Naive thymus-derived CD8-positive, alpha-beta T cell (primary cell): ENCODE results near the gene RNF213. TPM values are rescaled to one million over a fixed set of nuclear protein-coding genes. Genes with fewer than 3 reads are reported as not detected.
A peak's percentile ranks its signal among the peaks of the same experiment; 100 is the strongest.
"Not testable (repeated sequence)": the region's sequence is repeated elsewhere in the genome, so short reads cannot be mapped to it uniquely, and the experiment has no call there.

Experiments used
- ATAC-seq, 2 donors: fragments of 150-1000 bp; cut with Tn5 transposase in 1 of 2; sonication (Bioruptor Pico), chemical (Tn5 transposase) in 1 of 2; 1 replicate in 1 of 2; 2 replicates in 1 of 2; pipeline ENCODE4 v1.10.0; 2021; ENCODE audit warnings: mild to moderate bottlenecking in 2 of 2, moderate library complexity in 2 of 2
- POLR2A ChIA-PET: fragments of 350-600 bp; sonication (Branson Sonifier 250); formaldehyde crosslinking; loops from one replicate; lab custom pipeline; 2021; ENCODE audit warnings: antibody characterized with exemption; lab: Charles Lee
- DNase-seq, 10 donors: peaks; one replicate each; pipeline versions ENCODE4 v3.0.0 to v3.0.0-alpha.2; 2020 to 2022
- H3K27ac Mint-ChIP-seq, 10 donors: one replicate each; pipeline ENCODE4 v1.8.0; 2020 to 2022; ENCODE audit warnings: mild to moderate bottlenecking in 10 of 10, mixed read lengths in 10 of 10, moderate library complexity in 4 of 10, inconsistent platforms in 1 of 10
- H3K27me3 Mint-ChIP-seq, 5 donors: one replicate each; pipeline ENCODE4 v1.8.0; 2021 to 2022; ENCODE audit warnings: mixed read lengths in 5 of 5
- H3K36me3 Mint-ChIP-seq, 3 donors: one replicate each; pipeline ENCODE4 v1.8.0; 2020 to 2022; ENCODE audit warnings: mixed read lengths in 3 of 3, mild to moderate bottlenecking in 2 of 3, inconsistent platforms in 1 of 3
- H3K4me1 Mint-ChIP-seq, 4 donors: one replicate each; pipeline ENCODE4 v1.8.0; 2021 to 2022; ENCODE audit warnings: mixed read lengths in 4 of 4
- H3K4me3 Mint-ChIP-seq, 10 donors: one replicate each; pipeline ENCODE4 v1.8.0; 2020 to 2022; ENCODE audit warnings: mild to moderate bottlenecking in 10 of 10, mixed read lengths in 10 of 10, moderate library complexity in 6 of 10, inconsistent platforms in 1 of 10
- H3K9me3 Mint-ChIP-seq, 9 donors: one replicate each; pipeline ENCODE4 v1.8.0; 2020 to 2022; ENCODE audit warnings: mixed read lengths in 9 of 9, mild to moderate bottlenecking in 3 of 9, inconsistent platforms in 1 of 9, moderate library complexity in 1 of 9
- polyA plus RNA-seq, 3 donors: library from polyadenylated mRNA; unstranded; fragments of 300-500 nt; fragmentation: Illumina TruSeq; gene quantifications; one replicate each; pipeline ENCODE4 v1.2.3, GENCODE V29; 2021
- total RNA-seq, 8 experiments: library from RNA in 2 of 8; stranded (reverse) in 2 of 8; gene quantifications; one replicate each; pipeline ENCODE4 v1.2.3 and lab custom pipeline; 2021 to 2026

Gene RNF213
- total and polyA plus RNA-seq, 5 experiments from 2014 or later, result 27.1 to 328 (median 52.2) TPM

DNA sequence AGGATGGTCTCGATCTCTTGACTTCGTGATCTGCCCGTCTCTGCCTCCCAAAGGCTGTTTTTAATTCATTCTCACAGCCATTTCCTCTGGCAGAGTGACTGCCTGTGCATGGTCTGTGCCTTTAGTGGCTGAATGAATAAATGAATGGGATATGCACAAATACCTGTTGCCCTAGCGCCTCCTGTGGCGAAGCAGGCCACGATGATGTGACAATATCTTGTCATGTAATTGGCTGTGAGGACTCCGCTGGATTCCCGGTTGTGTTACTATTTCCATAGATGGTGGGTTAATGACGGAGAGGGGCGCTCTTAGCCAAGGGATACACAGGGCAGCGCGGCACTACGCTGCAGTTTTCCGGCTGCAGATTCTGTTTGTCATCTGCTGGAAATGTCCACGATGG, 127.5 kb downstream of the RNF213 start:
- ATAC-seq (no peak), DNase-seq (no peak)
- POLR2A ChIA-PET, result no interaction called here
- Mint-ChIP-seq H3K4me1 (peaks cover 0 to 7% (median 2%) of the 10 kb centered on the region in 4 donors), H3K27me3 (no peaks in the 10 kb centered on the region), H3K9me3 (no peaks in the 10 kb centered on the region), H3K4me3 (no peak overlapping the region), H3K27ac (peak overlapping the region in 2 of 10 donors; percentile 11 to 40), H3K36me3 (peaks cover 0 to 100% (median 42%) of the 10 kb centered on the region in 3 donors)

DNA sequence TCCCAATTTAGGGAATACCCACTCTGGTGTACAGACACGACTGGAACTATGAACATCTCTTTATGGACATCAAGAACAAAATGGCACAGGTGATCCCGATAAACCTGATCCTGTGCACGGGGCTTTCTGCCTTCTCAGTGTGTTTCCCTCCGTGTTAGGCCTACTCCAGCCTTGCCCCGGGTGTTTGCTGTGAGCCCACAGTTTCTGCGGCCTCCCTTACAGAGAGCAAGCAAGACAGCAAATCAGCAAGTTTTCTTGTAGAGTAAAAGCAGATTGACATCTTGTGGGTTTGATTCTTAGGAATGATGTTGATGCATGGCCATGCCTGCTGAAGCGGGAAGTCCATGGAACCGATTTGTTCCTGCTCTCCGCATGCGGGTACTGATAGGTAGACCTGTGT, 127.9 kb downstream of the RNF213 start:
- no peak for ATAC-seq
- Mint-ChIP-seq H3K27me3 (no peaks in the 10 kb centered on the region), H3K9me3 (no peaks in the 10 kb centered on the region), H3K4me3 (no peak overlapping the region), H3K36me3 (peaks cover 0 to 100% (median 39%) of the 10 kb centered on the region in 3 donors), H3K27ac (peak overlapping the region in 1 of 10 donors; percentile 24), H3K4me1 (peaks cover 0 to 7% (median 2%) of the 10 kb centered on the region in 4 donors)
- POLR2A ChIA-PET, result no interaction called here
- no peak for DNase-seq

DNA sequence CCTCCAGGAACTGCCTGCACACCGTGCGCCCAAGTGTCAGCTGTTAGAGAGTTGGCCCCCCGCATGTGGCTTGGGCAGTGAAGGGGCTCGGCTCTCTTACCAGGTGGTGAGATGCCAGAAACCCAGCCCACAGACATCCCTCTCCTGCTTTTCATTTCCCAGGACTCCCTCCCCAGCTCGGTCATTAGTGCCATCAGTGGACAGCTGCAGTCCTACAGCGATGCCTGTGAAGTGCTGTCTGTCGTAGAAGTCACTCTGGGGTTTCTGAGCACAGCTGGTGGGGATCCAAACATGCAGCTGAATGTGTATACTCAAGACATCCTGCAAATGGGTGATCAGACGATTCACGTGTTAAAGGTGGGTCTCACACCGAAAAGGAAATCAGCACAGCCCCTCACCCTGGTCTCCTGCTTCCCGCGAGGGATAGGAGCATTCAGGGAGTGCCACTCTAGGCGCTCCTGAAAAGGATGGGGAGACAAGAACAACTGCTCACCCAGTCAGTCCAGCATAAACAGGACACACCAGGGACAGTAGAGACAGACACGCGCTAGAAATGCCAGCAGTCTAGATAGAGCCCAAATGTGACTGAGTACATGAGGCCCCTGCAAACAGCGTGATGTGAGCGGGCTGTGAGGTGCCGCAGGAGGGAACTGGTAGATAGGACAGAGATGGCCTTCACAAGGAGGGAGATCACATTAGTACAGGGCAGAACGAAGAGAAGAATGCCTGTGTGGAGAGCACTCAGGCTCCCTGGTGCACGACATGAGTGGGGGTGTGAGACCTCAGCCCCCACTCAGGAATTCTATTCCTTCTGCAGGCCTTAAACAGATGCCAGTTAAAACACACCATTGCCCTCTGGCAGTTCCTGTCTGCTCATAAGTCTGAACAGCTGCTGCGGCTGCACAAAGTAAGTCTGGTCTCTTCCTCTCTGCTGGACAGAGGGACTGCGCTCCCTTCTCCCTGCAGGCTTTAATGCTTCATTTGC, 128.7 kb downstream of the RNF213 start:
- Mint-ChIP-seq H3K4me1 (peaks cover 0 to 1% (median 0%) of the 10 kb centered on the region in 4 donors), H3K27me3 (no peaks in the 10 kb centered on the region), H3K9me3 (no peaks in the 10 kb centered on the region), H3K4me3 (peak overlapping the region in 1 of 10 donors; percentile 32), H3K27ac (peak overlapping the region in 4 of 10 donors; percentile 29 to 50 (median 43)), H3K36me3 (peaks cover 0 to 100% (median 38%) of the 10 kb centered on the region in 3 donors)
- DNase-seq, result no peak
- POLR2A ChIA-PET, result no interaction called here
- no peak for ATAC-seq

DNA sequence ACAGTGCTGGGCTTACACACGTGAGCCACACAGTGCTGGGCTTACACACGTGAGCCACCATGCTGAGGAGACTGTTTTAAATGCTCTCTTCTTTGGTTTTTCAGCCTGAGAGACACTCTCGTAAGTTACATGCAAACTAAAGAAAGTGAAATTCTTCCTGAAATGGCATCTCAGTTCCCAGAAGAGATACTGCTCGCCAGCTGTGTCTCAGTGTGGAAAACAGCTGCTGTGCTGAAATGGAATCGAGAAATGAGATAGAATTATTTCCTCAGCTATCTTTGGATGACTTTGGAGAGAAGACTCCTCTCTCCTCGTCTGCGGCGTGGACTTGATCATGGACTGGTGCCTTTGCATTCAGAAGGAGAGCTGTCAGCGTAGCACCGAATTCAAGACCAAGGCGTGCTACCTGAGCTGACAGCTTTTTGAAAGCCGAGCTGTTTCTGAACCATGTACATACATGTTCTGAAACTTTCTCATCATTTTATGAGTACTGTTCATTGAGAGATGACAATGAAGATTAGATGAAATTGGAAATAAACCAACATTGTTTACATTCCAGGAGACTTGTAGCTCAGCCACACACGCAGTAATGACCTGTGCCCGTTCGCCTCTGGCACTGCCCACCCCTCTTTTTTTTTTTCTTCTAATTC, 132.7 kb downstream of the RNF213 start:
- ATAC-seq (no peak), DNase-seq (no peak)
- POLR2A ChIA-PET, result no interaction called here
- Mint-ChIP-seq H3K9me3 (no peaks in the 10 kb centered on the region), H3K27ac (no peak overlapping the region), H3K4me1 (peaks cover 10 to 21% (median 13%) of the 10 kb centered on the region in 4 donors), H3K27me3 (no peaks in the 10 kb centered on the region), H3K4me3 (no peak overlapping the region), H3K36me3 (peaks cover 0 to 75% (median 26%) of the 10 kb centered on the region in 3 donors)

DNA sequence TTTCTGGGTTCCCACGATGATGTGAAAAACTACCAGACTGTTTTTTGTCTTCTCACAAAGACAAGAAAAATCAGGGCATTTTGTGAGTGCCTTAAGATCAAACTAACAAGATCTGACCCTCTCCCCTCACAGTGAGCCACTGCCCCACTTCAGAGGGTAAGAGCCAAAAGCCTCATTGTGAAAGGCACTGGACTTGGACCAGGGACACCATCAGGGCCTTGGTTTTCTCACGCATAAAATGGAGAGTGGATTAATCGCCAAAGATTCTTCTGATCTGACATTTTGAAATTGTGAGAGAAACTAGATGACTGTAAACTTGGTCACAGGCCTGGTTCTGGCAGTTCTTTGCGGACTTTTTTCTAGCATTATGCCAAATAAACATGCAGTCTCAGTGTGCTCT, 133.3 kb downstream of the RNF213 start:
- H3K4me1 Mint-ChIP-seq, result peaks cover 11 to 21% (median 13%) of the 10 kb centered on the region in 4 donors
- POLR2A ChIA-PET, result no interaction called here

DNA sequence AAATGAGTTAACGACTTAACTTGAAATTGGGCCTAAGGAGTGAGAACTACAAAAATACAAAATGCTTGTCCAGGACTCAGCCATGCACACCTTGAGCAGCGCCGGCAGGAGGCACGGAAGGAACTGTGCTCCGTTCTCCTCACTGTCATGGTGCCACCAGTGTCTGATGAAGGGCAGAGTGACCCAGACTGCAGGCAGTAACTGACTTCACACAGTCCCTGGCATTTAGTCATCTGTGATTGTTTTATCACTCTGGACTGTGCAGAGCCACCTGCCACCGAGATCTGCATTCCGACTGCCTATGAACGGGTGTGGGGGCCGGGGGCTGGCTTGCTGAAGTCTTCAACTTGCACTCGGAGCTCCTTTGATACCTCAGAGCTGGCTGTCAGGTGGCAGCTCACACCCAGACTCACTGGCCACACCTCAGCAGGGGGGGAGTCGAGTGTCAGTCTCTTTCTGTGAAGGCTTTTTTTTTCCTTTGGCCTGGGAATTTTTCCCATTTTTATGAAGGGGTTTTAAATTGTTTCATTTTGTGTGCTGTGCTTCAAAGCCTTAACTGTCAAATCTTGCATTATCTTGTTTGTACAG, 134.1 kb downstream of the RNF213 start:
- no peaks in the 10 kb centered on the region for H3K9me3 Mint-ChIP-seq
- POLR2A ChIA-PET, result no interaction called here
- H3K4me1 Mint-ChIP-seq, result peaks cover 11 to 21% (median 13%) of the 10 kb centered on the region in 4 donors
- ATAC-seq (no peak), DNase-seq (no peak)
- H3K27me3 Mint-ChIP-seq, result no peaks in the 10 kb centered on the region
- H3K27ac Mint-ChIP-seq, result peak overlapping the region in 5 of 10 donors; percentile 21 to 77 (median 25)
- H3K36me3 Mint-ChIP-seq, result peaks cover 0 to 61% (median 20%) of the 10 kb centered on the region in 3 donors
- H3K4me3 Mint-ChIP-seq, result peak overlapping the region in 1 of 10 donors; percentile 14

More for the DNA sequence above, 133.3 kb downstream of the RNF213 start:
- ATAC-seq (no peak), DNase-seq (no peak)
- Mint-ChIP-seq H3K36me3 (peaks cover 0 to 69% (median 23%) of the 10 kb centered on the region in 3 donors), H3K9me3 (no peaks in the 10 kb centered on the region), H3K27me3 (no peaks in the 10 kb centered on the region), H3K27ac (peak overlapping the region in 1 of 10 donors; percentile 10), H3K4me3 (no peak overlapping the region)

DNA sequence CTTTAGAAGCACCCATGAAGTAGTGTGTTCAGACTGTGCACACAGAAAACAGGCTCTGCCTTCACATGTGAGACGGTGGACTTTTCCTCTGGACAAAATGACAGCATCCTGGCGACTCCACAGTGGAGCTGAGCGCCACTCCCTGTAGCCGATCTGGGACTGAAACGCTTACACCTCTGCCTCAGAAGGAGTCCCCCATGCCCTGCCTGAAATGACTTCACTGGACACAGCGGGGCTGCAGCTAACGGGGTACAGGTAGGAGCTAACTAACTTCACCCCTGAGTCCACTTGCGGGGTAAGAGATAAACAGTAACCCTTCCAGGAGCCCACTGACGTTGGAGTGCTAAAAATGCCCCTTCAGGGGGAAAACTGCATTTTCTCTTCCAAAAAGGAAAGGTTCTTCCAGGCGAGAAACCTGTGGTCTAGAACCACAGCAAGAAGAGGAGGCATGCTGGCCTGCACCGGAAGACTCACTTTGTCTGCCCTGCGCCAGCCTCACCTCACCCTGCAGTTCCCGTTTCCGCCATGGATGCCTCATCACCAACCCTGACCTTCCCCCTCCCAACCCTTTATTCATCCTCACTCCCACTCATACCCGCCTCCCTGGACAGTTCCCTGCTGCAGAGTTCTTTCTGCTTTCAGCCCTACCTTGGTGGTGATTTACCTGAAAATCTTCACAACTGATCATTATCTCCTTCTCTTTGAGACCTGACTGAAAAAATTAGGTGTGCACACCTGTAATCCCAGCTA, 134.9 kb downstream of the RNF213 start:
- peaks cover 0 to 53% (median 16%) of the 10 kb centered on the region in 3 donors for H3K36me3 Mint-ChIP-seq
- no peak for DNase-seq
- peak; percentile 20 to 27 for ATAC-seq
- H3K9me3 Mint-ChIP-seq, result no peaks in the 10 kb centered on the region
- POLR2A ChIA-PET, result no interaction called here
- no peak overlapping the region for H3K4me3 Mint-ChIP-seq
- H3K27me3 Mint-ChIP-seq, result no peaks in the 10 kb centered on the region
- peaks cover 11 to 21% (median 15%) of the 10 kb centered on the region in 4 donors for H3K4me1 Mint-ChIP-seq
- peak overlapping the region in 9 of 10 donors; percentile 24 to 80 (median 69) for H3K27ac Mint-ChIP-seq

DNA sequence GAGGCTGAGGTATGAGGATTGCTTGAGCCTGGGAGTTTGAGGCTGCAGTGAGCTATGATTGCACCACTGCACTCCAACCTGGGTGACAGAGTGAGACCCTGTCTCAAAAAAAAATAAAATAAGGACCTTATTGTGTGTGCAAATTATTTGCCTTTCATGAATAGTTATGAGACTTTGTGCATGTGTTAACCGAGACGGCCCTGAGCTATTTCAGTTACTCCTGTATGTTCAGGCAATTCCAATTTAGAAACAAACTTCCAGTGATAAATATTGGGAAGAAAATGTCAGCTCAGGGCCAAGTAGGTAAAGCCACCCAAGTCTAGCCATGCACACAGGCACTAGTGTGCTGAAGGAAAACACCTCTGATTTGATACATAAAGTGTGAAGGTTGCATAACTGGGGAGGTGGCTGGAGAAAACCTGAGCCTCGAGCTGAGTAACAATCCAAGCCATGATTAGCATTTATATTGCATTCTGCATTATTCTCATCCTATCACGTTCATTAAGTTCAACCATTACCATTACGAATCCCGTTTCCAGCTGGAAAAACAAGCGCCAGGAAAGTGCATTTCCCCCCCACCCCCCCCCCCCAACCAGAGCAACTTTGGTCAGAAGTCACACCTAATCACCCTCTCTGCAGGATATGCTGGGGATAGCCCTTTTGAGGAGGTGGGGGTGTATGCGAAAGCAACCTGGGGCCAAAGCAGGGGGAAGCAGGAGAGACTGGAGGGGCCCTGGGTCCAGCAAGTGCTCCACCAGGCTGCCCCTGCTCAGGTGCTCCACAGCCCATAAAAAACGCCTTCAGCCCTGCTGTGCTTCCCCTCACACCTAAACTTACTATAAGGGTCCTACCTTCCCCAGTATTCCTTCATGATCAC, 135.7 kb downstream of the RNF213 start:
- Mint-ChIP-seq H3K4me3 (no peak overlapping the region), H3K27me3 (no peaks in the 10 kb centered on the region), H3K27ac (peak overlapping the region; percentile 40 to 94 (median 82)), H3K4me1 (peaks cover 11 to 21% (median 15%) of the 10 kb centered on the region in 4 donors), H3K36me3 (peaks cover 0 to 44% (median 12%) of the 10 kb centered on the region in 3 donors), H3K9me3 (no peaks in the 10 kb centered on the region)
- POLR2A ChIA-PET, result no interaction called here
- ATAC-seq (no peak), DNase-seq (no peak)

DNA sequence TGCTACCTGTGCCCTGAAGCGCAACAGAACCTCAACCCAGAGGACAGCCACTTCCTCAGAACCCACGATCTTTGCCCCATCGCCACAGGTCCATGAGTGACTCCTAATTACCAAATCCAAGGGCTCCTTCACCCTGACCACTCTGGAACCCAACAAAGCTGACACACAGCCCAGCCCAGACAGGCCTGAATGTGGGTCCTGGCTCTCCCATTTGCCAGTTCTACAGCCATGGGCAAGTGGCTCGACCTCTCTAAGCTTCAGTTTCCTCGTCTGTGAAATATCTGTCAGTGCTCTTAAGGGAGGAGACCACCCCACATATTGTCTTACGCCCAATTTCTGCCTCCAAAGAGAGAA, 136.4 kb downstream of the RNF213 start:
- Mint-ChIP-seq H3K4me3 (peak overlapping the region in 1 of 10 donors; percentile 27), H3K9me3 (no peaks in the 10 kb centered on the region), H3K27me3 (no peaks in the 10 kb centered on the region), H3K27ac (peak overlapping the region; percentile 32 to 94 (median 82)), H3K36me3 (peaks cover 0 to 38% (median 8%) of the 10 kb centered on the region in 3 donors), H3K4me1 (peaks cover 11 to 21% (median 15%) of the 10 kb centered on the region in 4 donors)
- POLR2A ChIA-PET, result interaction anchor here (0.5 kb wide), 1 partner anchor 20 kb away, joined by 3 read pairs; no protein-coding TSS in a partner anchor
- DNase-seq (no peak), ATAC-seq (no peak)

DNA sequence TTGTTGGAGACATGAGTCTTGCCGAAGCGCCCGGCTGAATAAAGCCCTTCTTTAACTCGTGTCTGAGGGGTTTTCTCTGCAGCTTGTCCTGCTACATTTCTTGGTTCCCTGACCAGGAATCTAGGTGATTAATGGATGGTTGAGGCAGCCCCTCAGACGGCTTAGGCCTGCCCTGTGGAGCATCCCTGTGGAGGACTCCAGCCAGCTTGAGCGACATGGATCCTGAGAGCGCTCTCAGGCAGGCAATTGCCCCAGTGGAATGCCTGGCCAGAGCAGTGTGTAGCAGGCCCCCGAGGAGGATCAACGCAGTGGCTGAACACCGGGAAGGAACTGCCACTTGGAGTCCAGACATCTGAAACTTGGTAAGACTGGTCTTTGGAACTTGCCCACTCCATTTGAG, 137.0 kb downstream of the RNF213 start:
- POLR2A ChIA-PET, result interaction anchor here (0.5 kb wide), 1 partner anchor 20 kb away, joined by 3 read pairs; no protein-coding TSS in a partner anchor
- no peaks in the 10 kb centered on the region for H3K27me3 Mint-ChIP-seq
- no peak for ATAC-seq
- peaks cover 11 to 21% (median 15%) of the 10 kb centered on the region in 4 donors for H3K4me1 Mint-ChIP-seq
- no peak for DNase-seq
- H3K4me3 Mint-ChIP-seq, result no peak overlapping the region
- H3K27ac Mint-ChIP-seq, result peak overlapping the region in 6 of 10 donors; percentile 32 to 94 (median 45)
- peaks cover 0 to 32% (median 8%) of the 10 kb centered on the region in 3 donors for H3K36me3 Mint-ChIP-seq
- H3K9me3 Mint-ChIP-seq, result no peaks in the 10 kb centered on the region

DNA sequence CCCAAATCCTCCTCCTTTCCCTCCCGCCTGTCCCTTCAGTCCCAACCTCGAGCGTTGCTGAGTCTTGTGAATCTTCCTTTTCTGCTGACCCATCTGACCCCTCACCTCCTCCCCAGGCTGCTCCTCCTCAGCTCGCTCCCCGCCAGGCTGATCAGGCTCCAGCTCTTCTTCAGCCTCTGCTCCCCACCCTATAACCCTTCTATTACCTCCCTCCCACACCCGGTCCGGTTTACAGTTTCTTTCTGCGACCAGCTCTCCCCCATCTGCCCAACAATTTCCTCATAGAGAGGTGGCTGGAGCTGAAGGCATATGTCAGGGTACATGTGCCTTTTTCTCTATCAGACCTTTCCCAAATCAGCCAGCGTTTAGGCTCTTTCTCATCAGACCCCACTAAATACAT, 140.4 kb downstream of the RNF213 start:
- ATAC-seq, H3K36me3 Mint-ChIP-seq, H3K4me3 Mint-ChIP-seq, DNase-seq, H3K9me3 Mint-ChIP-seq, H3K27me3 Mint-ChIP-seq: not testable (repeated sequence)
- Mint-ChIP-seq H3K27ac (peak overlapping the region in 2 of 10 donors; percentile 39 to 59), H3K4me1 (peaks cover 8 to 15% (median 10%) of the 10 kb centered on the region in 4 donors)
- POLR2A ChIA-PET, result interaction anchor here (1.4 kb wide), 1 partner anchor 10 kb away, joined by 5 read pairs; no protein-coding TSS in a partner anchor
